ENCODE data around the gene TMTC1. TPM values are rescaled to one million over a fixed set of nuclear protein-coding genes. Genes with fewer than 3 reads are reported as not detected.
A peak's percentile ranks its signal among the peaks of the same experiment; 100 is the strongest.

Gene TMTC1
- total and polyA plus RNA-seq, 3 donors from 2014 or later, result 8.4 to 13.6 (median 11.5) TPM

DNA sequence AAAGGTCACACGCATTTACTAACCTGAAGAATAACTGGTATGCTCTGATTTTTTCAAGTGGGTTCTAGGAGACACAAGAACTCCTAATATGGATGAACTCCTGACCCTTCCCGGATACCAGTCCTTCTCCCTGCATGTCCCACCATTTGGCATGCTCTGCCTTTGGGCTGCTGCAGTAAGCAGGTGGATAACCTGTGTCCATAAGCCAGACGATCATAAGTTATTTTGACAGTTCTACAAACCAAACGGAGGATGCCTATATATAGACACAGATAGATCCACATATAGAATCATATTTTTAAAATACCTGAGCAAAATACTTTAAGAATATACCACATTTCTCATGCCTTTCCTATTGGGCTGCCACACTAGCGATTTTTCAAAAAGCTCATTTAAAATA lies 49.4 kb downstream of the TMTC1 start:
- 80 to 85% methylated on average over 5 of the region's 5 CpGs for WGBS, 2 donors
- Histone ChIP-seq H3K9me3 (no peaks in the 10 kb centered on the region), H3K36me3 (ENCODE audit: low read depth, missing control alignments) (no peaks in the 10 kb centered on the region), H3K4me3 (no peak overlapping the region), H3K27ac (peak overlapping the region in 1 of 2 donors; percentile 4), H3K27me3 (no peaks in the 10 kb centered on the region), H3K4me1 (peaks cover 16% of the 10 kb centered on the region)
- DNase-seq, result no peak
- TF ChIP-seq POLR2A (IDR thresholded peaks at IDR 0.05), result no peak
- TF ChIP-seq, protein P1, sequence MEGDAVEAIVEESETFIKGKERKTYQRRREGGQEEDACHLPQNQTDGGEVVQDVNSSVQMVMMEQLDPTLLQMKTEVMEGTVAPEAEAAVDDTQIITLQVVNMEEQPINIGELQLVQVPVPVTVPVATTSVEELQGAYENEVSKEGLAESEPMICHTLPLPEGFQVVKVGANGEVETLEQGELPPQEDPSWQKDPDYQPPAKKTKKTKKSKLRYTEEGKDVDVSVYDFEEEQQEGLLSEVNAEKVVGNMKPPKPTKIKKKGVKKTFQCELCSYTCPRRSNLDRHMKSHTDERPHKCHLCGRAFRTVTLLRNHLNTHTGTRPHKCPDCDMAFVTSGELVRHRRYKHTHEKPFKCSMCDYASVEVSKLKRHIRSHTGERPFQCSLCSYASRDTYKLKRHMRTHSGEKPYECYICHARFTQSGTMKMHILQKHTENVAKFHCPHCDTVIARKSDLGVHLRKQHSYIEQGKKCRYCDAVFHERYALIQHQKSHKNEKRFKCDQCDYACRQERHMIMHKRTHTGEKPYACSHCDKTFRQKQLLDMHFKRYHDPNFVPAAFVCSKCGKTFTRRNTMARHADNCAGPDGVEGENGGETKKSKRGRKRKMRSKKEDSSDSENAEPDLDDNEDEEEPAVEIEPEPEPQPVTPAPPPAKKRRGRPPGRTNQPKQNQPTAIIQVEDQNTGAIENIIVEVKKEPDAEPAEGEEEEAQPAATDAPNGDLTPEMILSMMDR (IDR thresholded peaks at IDR 0.05), result no peak
- intact Hi-C loops (cut with DNase I; ENCODE audit: low total_unique reads), result no loop called here

DNA sequence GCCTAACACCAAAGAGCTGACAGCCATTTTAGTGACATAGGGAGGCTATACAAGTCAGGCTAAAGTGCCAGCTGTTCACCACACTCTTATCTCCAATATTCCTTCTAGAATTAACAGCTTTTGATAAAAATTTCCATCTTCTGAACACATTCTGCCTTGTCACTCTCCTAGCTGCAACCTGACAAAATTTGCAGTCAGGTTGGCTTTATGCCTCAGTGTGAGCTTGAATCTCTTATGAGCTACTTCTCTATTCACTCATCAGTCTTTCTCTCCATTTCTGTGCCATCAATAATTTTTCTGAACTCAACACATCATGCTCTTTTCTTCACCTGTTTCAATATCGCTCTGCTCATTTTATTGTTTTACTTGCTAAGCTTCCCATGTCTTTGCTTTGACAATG lies 50.2 kb downstream of the TMTC1 start:
- intact Hi-C loops (cut with DNase I; ENCODE audit: low total_unique reads), result no loop called here
- TF ChIP-seq, protein P1 (IDR thresholded peaks at IDR 0.05), result no peak
- TF ChIP-seq POLR2A (IDR thresholded peaks at IDR 0.05), result no peak
- Histone ChIP-seq H3K4me3 (no peak overlapping the region), H3K4me1 (peaks cover 13% of the 10 kb centered on the region), H3K27ac (peak overlapping the region in 1 of 2 donors; percentile 4), H3K9me3 (no peaks in the 10 kb centered on the region), H3K36me3 (ENCODE audit: low read depth, missing control alignments) (no peaks in the 10 kb centered on the region), H3K27me3 (no peaks in the 10 kb centered on the region)
- WGBS, 2 donors, result 91 to 100% methylated on average over 1 of the region's 1 CpG
- no peak for DNase-seq

DNA sequence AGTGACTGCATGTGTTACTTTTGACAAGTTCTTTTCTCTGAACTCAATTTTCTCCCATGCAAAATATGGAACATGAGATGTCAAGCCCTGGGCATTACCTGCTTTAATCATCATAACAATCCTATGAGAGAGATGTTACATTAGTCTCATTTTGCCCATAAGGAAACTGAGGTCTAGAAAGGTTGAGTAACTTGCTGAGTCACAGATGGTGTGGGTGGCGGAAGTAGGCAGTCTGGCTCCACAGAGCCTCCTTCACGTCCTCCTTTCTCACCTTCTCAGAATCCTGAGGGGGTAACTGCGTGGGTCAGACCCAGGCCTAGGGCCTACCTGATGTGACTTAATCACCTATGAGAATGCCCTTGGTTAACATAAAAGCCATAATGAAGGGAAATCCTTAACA lies 50.7 kb downstream of the TMTC1 start:
- no peak for DNase-seq

DNA sequence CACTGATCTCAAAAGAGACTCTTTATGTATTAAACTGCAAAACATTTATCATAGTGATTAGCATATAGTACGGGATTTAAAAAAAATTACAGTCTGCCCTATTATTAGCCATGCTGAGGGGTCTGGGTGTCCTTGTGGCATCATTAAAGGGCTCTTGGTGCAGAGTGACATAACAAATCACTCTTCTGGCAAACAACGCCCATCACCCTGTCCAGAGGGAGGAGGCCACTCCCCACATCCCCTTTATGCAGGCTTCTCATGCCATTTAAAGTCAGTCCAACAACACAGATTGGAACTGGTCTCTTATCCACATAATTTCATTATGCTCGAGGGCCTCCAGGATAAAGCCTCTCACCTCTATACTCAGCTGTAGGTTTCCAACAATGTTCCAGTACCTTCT lies 51.1 kb downstream of the TMTC1 start:
- 67 to 90% methylated on average over 3 of the region's 3 CpGs for WGBS, 2 donors
- no peak for DNase-seq
- H3K36me3 ChIP-seq (ENCODE audit: low read depth, missing control alignments), result no peaks in the 10 kb centered on the region
- H3K4me3 ChIP-seq, result no peak overlapping the region
- TF ChIP-seq, protein P1 (IDR thresholded peaks at IDR 0.05), result no peak
- no peak for TF ChIP-seq POLR2A (IDR thresholded peaks at IDR 0.05)
- intact Hi-C loops (cut with DNase I; ENCODE audit: low total_unique reads), result no loop called here
- no peaks in the 10 kb centered on the region for H3K9me3 ChIP-seq
- no peaks in the 10 kb centered on the region for H3K27me3 ChIP-seq
- no peak overlapping the region for H3K27ac ChIP-seq
- H3K4me1 ChIP-seq, result peaks cover 13% of the 10 kb centered on the region

More for the DNA sequence above, 50.7 kb downstream of the TMTC1 start:
- Histone ChIP-seq H3K9me3 (no peaks in the 10 kb centered on the region), H3K4me3 (no peak overlapping the region), H3K4me1 (peaks cover 13% of the 10 kb centered on the region), H3K27ac (peak overlapping the region in 1 of 2 donors; percentile 4), H3K27me3 (no peaks in the 10 kb centered on the region), H3K36me3 (ENCODE audit: low read depth, missing control alignments) (no peaks in the 10 kb centered on the region)
- no peak for TF ChIP-seq POLR2A (IDR thresholded peaks at IDR 0.05)
- TF ChIP-seq, protein P1 (IDR thresholded peaks at IDR 0.05), result no peak
- intact Hi-C loops (cut with DNase I; ENCODE audit: low total_unique reads), result no loop called here
- WGBS, 2 donors, result 93 to 100% methylated on average over 3 of the region's 3 CpGs

DNA sequence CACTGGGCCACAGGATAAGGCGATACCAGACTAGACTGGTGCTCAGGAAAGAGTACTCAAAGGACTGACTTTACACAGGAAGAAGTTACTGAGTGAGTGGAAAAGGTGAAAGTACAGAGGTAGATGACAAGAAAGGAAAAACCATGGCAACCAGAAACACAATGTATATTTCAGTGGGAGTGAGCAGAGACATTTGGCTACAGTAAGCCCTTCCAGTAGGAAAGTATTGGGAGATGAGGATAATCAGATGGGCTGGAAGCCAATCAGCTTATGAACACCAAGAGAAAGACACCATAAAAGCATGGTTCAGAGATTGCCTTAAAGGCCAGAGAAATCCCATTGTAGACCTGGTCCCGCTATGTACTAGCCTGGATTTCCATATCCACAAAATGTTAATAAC lies 51.6 kb downstream of the TMTC1 start:
- H3K4me3 ChIP-seq, result no peak overlapping the region
- no peaks in the 10 kb centered on the region for H3K9me3 ChIP-seq
- DNase-seq, result no peak
- no peak overlapping the region for H3K27ac ChIP-seq
- no peaks in the 10 kb centered on the region for H3K36me3 ChIP-seq (ENCODE audit: low read depth, missing control alignments)
- 96 to 98% methylated on average over 2 of the region's 2 CpGs for WGBS, 2 donors
- TF ChIP-seq, protein P1 (IDR thresholded peaks at IDR 0.05), result no peak
- no peak for TF ChIP-seq POLR2A (IDR thresholded peaks at IDR 0.05)
- H3K4me1 ChIP-seq, result peaks cover 13% of the 10 kb centered on the region
- intact Hi-C loops (cut with DNase I; ENCODE audit: low total_unique reads), result no loop called here
- no peaks in the 10 kb centered on the region for H3K27me3 ChIP-seq
